HG03378 (cell line): ENCODE measurements around the gene ZNF491.
"Not testable (repeated sequence)": the region's sequence is repeated elsewhere in the genome, so short reads cannot be mapped to it uniquely, and the experiment has no call there.

Experiments
- ATAC-seq: cut with Tn5 transposase; IDR thresholded peaks from one replicate; pipeline ENCODE4 v1.9.1; 2021; ENCODE audit warnings: mild to moderate bottlenecking, moderate library complexity; ENCODE audit not compliant: unreplicated experiment

The ZNF491 gene

DNA sequence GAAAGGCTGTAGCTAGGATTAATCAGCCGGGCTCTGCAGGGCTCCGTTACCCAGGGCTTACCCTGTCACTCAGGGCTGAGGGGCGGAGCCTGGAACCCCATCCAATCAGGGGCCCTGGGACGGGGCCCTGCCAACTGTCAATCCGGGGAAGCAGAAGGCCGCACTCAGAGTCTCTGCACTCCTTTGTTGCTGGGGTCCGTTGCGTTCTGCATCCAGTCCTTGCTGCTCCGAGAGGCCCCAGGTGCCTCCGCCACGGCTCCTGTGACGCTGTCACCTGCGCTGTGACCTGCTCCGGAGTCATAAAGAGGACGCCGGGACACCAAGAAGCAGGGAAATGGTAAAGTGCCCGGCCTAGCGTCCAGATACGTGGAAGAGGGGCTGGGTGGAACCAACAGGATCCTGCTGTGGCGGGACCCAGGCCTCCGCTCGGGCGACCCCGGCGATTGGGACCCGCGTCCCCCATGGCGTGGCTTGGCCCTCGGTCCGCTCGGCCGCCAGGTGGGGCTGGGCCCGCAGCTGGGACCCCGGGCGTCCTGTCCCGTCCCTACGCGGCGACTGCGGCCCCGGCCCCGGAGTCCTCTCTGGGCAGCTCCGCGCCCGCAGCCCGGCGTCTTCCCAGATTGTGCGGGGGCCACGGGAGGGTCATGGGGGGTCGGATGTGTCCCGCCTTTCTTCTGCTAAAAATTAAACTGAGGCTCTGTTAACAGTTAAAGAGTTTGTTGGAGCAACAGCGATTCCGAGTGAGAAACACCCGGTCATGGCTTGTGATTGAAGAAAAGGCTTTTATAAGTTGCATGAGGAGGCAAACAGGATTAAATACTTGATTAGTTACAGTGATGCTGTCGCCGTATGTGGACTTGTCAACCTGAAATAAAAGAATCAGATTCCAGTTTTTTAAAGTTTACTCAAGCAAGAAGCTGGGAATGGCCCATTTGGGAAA lies at the start of gene ZNF491:
ZNF491 (plus strand) TSS at position 133 of the 940 bp plus-strand sequence. CDS start 7,431 bp downstream, outside the sequence.
- peak; percentile 83 for ATAC-seq

DNA sequence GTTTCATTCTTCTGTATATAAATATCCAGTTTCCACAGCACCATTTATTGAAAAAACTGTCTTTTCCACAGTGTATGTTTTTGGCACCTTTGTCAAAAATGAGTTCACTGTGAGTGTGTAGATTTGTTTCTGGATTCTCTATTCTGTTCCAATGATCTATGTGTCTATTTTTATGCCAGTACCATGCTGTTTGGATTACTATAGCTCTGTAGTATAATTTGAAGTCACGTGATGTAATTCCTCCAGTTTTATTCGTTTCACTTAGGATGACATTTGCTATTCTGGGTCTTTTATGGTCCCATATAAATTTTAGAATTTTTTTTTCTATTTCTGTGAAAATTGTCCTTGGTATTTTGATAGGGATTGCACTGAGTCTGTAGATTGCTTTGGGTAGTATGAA lies 48.6 kb upstream of the ZNF491 start:
- no peak for ATAC-seq

DNA sequence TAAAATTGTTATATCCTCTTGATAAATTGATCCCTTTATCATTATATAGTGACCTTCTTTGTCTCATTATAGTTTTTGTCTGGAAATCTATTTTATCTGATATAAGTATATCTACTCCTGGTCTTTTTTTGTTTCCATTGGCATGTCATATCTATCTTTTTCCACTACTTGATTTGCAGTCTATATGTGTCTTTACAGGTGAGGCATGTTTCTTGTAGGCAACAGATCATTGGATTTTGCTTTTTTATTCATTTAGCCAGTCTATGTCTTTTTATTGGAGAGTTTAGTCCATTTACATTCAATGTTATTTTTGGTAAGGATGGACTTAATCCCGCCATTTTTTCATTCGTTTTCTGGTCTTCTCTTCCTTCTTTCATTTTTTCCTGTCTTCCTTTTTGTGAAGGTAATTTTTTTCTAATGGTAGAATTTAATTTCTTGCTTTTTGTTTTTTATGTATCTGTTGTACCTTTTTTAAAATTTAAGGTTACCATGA lies 46.0 kb upstream of the ZNF491 start:
- no peak for ATAC-seq

DNA sequence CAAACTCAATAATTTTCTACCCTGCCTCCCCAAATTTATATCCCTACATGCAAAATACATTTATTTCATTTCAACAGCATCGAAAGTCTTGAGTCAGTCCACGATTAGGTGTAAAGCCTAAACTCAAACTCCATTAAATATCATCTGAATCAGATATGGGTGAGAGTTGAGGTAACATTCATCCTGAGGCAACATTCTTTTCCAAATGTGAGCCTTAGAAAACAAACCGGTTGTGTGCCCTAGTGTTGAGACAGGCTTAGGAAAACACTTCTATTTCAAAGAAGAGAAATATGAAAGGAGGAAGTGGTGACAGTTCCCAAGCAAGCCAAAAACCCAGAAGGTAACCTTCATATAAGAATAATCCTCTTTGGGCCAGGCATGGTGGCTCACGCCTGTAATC lies 43.7 kb upstream of the ZNF491 start:
- no peak for ATAC-seq

DNA sequence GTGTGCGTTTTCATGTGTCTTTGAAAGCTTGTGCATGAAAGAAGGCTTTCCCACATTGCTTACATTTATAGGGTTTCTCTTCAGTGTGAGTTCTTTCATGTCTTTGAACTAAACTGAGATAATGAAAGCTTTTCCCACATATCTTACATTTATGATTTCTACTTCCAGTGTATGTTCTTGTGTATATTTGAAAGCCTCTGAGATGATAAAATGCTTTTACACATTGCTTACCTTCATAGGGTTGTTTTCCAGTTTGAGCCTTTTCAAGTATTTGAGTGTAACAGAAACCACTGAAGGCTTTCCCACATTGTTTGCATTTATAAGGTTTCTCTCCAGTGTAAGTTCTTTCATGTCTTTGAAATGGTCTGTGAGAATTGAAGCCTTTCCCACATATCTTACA lies 41.4 kb upstream of the ZNF491 start:
- ATAC-seq: no peak

DNA sequence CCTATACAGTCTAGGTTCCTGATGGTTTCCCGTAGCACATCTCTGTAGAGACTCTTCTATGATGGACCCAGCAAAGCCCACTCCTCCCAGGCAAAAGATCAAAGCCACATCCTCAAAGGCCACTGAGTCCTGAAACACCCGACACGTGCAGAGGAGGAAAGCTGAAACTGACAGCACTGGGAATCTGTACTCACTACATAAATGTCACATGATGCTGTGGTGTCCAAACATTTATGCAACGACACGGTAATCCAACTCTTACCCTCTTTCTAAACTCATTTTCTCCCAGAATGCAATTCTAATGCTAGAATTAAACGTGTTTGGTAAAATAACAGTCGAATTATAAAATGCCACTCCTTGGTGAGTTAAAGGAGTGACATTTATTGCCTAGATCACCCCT lies 38.5 kb upstream of the ZNF491 start:
- ATAC-seq: no peak

DNA sequence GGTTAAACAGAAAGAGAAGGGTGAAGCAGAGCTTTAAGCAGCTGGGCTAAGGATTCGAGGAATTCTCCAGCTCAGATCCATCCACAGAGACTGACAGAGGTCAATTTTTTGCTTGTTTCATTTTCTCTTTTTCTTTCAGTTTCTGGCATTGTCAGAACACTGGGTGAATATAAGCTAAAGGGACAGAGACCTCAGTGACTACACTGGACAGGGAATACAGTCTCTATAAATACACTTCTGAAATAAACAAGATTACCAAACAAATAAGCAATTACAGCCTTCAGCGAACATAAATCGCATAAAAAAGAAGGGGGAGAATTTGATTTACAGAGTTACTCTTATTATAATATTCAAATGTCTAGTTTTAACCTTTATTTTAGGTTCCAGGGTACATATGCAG lies 35.2 kb upstream of the ZNF491 start:
- ATAC-seq: no peak

DNA sequence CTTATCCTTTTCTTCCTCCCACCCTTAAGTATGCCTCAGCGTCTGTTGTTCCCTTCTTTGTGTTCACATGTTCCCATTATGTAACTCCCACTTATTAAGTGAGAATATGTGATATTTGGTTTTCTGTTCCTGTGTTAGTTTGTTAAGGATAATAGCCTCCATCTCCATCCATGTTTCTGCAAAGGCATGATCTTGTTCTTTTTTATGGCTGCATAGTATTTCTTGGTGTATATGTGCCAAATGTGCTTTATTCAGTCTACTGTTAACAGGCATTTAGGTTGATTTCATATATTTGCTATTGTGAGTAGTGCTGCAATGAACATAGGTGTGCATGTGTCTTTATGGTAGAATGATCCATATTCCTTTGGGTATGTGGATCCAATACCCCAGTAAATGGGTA lies 34.7 kb upstream of the ZNF491 start:
- no peak for ATAC-seq

DNA sequence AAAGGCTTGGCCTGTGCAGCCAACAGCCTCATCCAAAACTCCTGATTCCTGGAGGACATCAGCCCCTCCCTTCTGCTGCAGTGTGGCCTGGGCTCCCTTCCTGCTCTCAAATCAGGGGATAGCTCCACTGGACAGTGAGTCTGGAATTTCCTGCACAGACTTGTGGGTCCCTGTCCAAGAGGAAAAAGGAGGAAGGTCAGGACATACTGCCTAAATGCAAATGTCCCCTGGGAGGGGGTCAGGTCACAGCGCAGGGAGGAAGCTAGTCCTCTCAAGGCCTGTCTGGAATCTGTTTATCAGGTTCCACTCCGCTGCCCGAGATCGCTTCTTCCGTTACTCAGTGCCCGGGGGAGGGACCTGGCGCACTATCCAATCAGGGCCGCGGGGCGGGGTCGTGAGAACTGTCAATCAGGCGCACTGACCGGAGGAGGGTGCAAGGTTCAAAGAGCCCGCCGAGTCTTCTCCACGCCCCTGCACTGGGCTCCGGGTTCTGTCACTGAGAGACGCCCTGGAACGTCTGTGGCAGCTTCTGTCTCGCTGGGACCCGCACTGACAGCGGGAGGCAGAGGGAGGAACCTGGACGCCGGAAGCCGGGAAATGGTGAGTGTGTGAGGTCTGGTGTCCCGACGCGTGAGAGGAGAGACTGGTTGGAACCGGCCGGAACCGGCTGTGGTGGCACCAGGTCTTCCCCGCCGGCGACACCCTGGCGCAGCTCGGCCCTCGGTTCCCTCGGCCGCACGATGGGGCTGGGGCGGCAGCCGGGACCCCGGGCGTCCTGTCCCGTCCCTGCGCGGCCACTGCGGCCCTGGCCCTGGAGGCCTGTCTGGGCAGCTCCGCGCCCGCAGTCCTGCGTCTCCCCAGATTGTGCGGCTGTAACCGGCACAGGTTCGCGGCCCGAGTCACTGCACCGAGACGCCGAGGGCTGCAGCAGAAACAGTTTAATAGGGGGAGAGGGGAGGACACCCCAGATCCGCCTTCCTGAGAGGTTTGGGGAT lies 31.4 kb upstream of the ZNF491 start, which contains the start of gene ZNF441:
ZNF441 (plus strand) TSS at position 404 of the 995 bp plus-strand sequence; CDS start at position 598, 194 bp downstream.
- ATAC-seq: peak; percentile 75

DNA sequence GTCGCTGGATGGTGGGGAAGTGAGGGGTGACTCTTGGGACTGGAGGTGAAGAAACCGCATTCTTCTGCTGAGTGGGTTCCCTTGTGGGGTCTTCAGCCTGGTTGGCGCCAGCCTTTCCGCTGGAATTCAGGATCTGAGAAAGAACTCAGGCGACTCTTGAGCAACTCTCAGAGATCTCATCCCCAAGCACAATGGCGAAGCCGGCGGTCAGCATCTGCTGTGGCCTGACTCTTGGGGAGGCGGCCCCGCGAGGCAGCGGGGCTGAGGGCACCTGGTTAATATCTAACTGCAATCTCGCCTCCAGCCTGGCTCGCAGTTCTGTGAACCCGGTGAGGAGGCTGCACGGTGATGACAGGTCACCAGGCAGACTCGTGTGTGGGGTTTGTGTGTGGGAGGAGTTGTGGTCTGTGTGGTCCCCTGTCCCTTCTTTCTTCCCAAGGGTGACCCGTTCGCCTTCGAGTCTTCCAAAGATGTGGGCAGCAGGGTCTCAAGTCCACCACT lies 30.6 kb upstream of the ZNF491 start:
- ATAC-seq: peak; percentile 23

DNA sequence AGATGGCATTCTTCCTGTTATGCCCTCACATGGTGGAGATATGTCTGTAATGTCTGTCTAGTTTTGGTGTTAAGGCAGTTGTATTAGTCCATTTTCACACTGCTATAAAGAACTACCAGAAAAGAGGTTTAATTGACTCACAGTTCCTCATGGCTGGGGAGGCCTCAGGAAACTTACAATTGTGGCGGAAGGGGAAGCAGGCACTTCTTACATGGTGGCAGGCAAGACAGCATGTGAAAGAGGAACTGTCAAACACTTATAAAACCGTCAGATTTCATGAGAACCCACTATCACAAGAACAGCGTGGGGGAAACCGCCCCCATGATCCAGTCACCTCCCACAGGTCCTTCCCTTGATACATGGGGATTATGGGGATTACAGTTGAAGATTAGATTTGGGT lies 28.3 kb upstream of the ZNF491 start:
- ATAC-seq: no peak

DNA sequence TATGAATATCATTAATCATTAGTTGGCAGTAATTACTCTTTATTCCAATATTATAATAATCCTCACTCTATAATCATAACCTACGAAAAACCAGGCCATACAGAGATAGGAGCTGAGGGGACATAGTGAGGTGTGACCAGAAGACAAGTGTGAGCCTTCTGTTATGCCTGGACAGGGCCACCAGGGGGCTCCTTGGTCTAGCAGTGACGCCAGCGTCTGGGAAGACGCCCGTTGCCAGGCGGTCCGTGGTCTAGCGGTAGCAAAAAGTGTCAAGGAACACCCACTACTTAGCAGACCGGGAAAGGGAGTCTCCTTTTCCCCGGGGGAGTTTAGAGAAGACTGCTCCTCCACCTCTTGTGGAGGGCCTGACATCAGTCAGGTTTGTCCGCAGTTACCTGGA lies 26.8 kb upstream of the ZNF491 start:
- ATAC-seq: not testable (repeated sequence)

DNA sequence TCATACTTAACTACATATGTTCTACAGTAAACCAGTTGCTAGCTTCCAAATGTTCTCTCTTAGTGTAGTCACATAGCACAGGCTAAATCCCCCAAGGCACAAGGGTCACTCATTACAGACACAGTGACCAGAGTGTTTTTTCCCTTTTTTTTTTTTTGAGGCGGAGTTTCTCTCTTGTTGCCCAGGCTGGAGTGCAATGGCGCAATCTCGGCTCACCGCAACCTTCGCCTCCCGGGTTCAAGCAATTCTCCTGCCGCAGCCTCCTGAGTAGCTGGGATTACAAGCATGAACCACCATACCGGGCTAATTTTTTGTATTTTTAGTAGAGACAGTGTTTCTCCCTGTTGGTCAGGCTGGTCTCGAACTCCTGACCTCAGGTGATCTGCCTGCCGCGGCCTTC lies 21.7 kb upstream of the ZNF491 start:
- not testable (repeated sequence) for ATAC-seq

DNA sequence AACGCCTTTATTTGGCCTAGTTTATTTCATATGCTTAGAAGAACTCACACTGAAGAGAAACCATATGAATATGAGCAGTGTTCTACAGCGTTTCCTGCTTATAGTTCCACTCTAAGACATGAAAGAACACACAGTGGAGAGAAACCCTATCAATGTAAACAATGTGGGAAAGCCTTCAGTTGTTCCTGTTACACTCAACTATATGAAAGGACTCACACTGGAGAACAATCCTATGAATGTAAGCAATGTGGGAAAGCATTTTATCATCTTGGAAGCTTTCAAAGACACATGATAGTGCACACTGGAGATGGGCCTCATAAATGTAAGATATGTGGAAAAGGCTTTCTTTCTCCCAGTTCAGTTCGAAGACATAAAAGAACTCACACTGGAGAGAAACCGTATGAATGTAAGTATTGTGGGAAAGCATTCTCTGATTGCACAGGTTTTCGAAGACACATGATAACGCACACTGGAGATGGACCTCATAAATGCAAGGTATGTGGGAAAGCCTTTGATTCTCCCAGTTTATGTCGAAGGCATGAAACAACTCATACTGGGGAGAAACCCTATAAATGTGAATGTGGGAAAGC lies 17.8 kb upstream of the ZNF491 start:
- ATAC-seq: no peak

DNA sequence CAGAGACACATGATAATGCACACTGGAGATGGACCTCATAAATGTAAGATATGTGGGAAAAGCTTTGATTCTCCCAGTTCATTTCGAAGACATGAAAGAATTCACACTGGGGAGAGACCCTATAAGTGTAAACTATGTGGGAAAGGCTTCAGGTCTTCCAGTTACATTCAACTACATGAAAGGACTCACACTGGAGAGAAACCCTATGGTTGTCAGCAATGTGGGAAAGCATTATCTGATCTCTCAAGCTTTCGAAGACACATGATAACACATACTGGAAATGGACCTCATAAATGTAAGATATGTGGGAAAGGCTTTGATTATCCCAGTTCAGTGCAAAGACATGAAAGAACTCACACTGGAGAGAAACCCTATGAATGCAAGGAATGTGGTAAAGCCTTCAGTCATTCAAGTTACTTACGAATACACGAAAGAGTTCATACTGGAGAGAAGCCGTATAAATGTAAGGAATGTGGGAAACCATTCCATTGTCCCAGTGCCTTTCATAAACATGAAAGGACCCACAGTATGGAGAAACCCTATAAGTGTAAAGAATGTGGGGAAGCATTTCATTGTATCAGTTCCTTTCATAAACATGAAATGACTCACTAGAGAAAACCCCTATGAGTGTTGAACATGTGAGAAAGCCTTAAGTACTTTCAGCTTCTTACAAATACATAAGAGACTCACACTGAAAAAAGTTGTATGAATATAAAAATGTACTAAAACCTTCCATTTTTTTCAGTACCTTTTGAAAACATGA lies 16.8 kb upstream of the ZNF491 start:
- ATAC-seq: no peak

DNA sequence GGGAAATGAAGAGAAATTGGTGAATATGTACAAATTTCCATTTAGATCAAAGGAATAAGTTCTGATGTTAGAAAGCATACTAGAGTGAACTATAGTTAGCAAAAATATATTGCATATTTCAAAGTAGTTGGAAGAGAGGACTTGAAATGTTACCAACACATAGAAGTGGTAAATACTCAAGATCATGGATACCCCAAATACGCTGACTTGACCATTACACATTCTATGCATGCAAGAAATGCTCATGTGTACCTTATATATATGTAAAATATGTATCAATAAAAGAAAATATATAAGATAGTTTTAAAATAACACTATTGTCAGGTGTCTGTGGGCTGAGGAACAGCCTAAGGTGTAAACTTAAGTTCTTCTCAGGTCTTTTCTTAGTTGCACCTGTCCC lies 14.6 kb upstream of the ZNF491 start:
- no peak for ATAC-seq

DNA sequence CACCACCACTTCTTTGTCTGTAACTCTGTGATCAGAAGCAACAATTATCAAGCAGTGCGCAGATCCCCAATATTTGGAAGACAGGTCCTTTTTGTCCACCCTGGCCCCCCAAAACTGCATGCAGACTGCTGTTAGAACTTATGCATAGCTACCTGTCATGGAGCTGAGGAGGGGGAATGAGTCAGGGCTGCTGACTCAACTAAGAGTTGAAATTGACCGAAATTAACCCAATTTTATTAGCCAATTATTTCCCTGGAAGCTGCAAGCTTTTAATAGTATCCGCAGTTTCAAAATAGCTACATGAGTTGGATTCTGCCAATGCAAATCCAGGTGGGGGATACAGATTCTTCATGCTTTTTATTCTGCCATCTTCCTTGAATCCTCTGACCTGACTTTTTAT lies 14.0 kb upstream of the ZNF491 start:
- ATAC-seq: no peak

DNA sequence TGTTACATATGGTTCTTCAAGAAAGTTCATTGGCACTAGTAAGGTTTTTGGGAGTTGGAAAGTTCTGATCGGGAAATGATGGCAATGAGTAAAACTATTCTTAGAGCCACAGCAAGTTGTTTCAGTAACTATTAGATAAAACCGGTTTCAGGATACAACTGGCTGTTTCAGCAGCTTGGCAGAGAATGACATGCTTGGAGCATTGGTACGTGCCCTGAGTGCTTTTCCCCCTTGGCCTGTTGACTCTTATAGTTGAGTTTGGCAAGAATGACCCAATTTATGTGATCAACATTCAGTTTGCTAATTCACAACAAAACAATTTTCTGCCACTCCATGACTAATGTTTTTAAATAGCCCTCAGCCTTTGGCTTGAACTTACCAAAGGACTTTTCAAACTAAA lies 10.8 kb upstream of the ZNF491 start:
- no peak for ATAC-seq

DNA sequence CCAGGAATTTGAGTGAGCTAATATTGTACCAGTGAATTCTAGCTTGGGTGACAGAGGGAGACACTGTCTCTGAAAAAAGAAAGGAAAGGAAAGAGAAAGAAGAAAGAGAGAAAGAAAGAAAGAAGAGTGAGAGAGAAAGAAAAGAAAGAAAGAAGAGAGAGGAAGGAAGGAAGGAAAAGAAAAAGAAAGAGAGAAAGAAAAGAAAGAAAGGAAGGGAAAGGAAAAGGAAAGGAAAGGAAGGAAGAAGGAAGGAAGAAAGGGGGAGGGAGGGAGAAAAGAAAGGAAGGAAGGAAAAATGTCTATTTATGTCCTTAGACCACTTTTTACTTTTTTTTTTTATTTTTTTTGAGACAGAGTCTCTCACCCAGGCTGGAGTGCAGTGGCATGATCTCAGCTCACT lies 5.4 kb upstream of the ZNF491 start:
- ATAC-seq: no peak

DNA sequence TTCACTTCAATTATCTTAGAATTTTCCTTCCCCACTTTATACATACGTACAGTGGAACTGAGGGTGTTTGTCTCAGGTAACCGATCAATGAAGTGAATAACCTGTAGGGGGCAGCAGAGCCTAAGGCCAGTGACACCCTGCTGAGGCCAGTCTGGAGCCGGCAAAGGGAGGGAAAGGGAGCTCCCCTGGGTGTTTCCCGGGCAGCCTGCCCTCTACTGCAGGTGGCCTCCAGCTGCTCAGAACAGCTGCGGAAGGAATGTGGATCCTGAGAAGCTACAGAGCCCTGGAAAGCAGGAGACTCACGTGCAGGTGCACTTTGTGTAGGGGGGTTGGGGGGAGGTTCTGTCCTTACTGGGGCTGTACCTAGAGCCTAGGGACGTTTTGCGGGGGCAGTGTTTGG lies 832 bp upstream of the ZNF491 start:
- ATAC-seq: peak; percentile 65
